EH (cell line): Measurements from ENCODE around the gene GJB2.
A peak's percentile ranks its signal among the peaks of the same experiment; 100 is the strongest.

Experiments used
- DNase-seq: peaks from one replicate; pipeline ENCODE4 v3.0.0-alpha.2; 2015; ENCODE audit warnings: low read depth

The GJB2 gene

GRCh38 chr13:20192836-20193161, at the start of gene GJB2:
TSS of gene GJB2 (minus strand) at chr13:20192938. CDS start at chr13:20189581, 3,357 bp downstream.
- DNase-seq: no peak

DNA sequence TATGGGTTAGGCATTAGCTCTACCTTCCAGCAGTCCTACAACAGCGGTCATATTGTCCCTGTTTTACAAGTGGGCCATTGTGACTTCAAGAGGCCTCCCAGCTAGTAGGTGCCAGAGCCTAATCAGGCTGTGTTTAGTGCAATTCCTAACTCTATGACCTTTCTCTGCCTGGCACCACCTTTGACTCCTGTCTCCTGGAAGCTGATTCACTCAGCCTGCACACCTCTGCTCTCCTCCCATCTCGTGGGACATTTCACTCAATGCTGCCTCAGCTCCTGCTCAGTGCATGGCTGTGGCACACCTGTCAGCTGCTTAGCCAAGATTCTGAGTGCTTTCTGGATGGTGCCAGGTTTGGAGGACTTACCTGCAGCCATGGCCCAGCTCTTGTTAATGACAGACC, 48.9 kb upstream of the GJB2 start:
- no peak for DNase-seq

DNA sequence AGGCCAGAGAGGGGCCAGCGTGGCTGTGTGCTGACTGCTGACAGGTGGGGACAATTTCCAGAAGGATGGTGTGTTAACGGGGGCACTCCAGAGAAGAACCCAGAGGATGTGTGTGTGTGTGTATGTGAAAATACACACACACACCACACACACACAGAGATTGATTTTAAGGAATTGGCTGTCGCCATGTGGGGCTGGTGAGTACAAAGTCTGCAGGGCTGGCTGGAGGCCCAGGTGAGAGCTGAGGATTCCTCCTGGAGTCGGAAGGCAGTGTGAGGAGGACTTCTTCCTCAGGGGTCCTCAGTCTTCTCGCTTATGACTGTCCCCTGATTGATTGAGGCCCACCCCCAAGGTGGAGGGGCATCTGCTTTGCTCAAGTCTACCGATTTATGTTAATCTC, 47.0 kb upstream of the GJB2 start:
- no peak for DNase-seq

DNA sequence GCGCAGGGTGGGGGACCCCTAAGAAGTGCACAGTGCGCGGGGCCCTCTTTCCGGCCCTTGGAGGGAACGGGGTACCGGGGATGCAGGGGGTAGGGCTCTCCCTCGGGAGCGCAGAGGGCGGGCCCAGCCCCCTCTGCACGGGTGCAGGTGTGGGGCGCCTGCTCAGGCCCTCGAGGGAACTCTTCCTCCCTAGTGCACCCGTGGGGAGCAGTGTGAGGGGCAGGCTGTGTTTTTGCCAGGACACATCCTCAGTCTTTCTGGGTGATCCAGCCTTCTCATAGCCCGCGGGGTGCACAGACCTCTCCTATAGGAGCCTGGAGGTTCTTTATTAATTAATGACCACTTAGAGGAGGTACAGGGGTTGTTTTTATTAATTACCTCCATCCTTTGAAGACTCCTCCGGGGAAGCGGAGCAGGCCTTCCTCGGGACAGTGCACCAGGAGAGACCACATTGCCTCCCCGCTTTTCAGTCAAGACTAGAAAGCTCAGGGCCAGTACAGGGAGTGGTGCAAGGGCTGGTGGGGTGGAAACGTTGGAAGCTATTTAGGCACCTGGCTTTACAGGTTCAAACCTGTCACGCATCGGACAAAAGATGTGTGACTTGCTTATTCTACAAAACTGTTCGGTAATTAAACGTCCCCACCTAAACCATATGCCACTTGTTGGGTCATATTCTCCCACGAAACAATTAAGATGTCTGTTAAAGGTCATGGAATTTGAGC, 40.0 kb upstream of the GJB2 start:
- no peak for DNase-seq

DNA sequence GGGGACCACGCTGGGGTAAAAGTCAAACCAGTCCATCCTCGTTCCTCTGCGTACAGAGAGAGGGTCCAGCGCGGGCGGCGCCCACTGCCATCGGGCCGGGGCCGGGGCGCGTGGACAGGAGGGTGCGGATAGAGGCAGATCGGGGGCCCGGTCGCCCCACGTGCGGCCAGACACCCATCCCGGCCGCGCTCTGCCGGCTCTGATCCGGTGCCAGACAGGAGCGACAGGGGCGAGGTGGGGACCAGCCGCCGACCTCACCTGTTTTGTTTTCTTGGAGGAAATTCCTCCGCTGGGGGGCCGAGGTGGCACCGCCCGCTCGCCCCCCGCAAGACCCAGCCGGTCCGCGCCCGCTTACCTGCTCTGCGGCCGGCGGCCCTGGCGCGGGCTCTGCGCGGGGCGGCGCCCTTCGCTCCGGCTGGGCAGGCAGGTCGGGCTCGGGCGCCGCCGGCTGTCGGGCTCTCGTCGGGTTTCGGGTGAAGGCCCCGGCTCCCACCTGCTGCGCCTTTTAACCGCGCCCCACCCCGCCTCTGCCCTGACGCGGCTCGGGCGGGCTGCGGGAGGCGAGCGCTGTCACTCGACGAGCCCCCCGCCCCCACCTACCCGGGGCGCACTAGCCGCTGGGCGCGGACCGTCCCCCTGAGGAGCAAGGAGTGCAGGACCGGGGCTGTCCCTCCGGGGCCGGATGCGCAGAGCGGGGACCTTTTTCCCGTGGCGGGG, 39.3 kb upstream of the GJB2 start, which contains the start of gene GJB6:
Gene GJB6, minus strand, starts transcription at position 481 of the 717 bp plus-strand sequence. CDS start 8,839 bp downstream, outside the sequence.
- no peak for DNase-seq

DNA sequence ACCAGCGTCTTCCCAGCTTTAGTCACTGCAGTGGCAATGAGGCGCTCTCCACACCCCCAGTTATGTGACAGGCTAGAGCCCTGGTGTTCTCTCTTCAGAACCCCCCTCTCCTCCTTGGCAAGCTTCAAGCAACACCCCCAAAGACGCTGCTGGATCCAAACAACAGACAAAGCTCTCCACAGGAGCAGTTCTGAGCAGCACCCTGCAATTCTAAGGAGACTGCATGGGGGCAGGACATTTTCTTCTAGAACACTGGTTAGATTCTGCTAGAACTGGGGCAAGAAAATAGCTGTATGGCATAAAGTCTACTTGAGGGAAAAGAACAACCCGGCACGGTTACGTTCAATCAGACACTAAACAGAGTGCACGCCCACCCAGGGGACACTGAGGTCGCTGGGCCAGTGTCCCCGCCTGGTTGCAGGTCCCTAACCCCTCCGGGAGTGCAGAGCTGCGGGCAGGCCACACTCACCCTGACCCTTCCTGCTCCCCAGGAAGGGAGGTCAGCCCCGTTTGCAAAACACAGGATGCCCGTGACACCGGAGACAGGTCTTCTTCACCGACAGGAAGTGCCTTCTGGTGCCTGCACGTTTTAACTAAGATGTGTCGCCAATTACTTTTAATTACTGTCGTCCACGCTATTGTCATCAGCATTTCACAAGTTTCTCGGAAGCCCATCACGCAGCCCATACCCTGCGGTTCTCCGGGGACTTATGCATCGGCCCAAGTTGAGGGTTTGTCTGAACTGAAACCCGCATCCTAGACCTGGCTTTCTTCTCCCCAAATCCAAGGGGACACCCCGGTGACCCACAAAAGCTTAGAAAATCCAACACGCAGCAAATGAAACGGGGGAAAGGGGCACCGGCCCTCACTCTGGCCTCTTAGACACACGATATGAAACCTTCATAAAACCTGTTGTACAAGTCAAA, 38.4 kb upstream of the GJB2 start:
- DNase-seq: no peak

DNA sequence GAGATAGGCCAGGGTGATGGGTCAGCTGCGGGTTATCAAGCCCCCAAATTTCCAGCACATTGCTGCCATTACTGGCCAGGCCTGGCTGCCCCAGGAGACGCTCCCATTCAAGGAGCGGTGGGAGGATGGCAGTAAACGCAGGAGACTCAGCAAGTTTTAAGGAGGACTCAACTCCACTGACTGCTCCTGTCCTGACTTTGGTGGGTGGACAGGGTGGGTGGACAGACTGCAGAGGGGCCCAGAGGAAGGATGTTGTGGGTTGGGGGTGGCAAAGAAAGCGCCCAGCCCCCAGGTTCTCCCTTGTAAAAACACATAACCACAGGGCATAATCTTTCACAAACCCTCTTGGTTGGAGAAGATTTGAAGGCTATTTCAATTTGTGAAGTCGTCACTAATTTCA, 35.0 kb upstream of the GJB2 start:
- DNase-seq: no peak

- DNase-seq: no peak
These were observed 34.5 kb upstream of the GJB2 start for GRCh38 chr13:20227288-20227687.

DNA sequence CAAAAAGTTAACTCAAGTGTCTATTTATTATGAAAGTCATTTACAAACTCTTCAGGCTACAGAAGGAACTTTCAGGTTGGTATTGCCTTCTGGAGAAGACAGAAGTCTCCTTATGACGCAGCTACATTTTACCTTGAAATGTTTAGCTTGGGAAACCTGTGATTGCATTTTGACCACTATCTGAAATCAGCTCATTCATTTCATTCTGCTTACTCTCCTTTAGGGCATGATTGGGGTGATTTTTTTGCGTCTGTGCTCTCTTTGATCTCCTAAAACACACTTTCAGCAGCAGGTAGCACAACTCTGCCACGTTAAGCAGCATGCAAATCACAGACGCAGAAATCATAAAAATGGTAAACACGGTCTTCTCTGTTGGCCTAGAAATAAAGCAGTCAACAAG, 29.8 kb upstream of the GJB2 start:
- no peak for DNase-seq

DNA sequence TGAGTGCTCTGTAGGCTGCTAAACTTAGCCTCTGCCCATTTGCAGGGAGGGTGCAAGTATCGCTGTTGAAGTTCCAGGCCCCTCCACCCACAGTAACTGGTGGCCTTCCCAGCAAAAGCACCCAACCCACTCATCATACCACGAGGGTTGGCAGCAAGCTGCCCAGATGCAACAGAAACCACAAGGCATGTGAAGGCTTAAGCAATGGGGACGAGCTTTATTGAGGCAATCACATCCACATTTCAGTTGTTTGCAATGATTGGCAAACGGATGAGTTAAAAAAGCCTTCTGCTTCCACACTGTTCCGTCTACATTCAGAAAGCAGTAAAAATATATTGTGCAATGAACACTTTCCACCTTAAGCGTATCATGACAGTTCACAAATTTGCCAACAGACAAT, 29.0 kb upstream of the GJB2 start:
- no peak for DNase-seq

- DNase-seq: no peak
These were observed 26.8 kb upstream of the GJB2 start for GRCh38 chr13:20219577-20219976.

DNA sequence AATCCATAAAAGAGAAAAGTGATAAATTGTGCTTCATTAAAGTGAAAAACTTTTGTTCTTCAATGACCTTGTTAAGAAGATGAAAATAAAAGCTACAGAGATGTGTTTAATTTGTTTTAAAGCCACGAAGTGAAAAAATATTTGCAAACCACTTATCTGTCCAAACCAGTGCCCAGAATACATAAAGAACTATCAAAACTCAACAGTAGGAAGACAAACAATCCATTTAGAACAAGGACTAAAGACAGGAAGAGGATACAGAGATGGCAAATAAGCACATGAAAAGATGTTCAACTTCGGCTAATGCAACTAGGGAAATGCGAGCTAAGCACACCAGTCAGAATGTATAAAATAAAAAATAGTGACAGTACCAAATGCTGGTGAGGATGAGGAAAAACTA, 24.4 kb upstream of the GJB2 start:
- DNase-seq: no peak

DNA sequence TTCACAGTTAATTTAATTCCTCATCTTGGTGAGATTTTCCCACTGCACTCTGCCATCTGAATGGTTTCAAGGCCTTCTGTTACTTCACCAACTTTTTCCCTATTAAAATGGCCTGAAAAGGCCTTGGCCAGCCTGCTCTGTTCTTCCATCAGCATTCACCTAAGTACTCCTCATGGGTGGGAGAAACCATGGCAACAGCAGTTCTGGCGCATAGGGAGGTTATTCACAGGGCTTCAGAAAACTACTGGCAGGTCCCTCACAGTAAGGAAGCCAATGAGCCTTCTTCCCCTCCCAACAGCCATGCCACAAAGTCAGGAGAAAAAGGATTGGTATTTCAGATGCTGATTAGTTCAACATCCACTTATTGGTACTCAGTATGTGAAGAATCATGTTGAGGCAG, 17.2 kb upstream of the GJB2 start:
- DNase-seq: no peak

GRCh38 chr13:20206698-20207235, 14.0 kb upstream of the GJB2 start:
- DNase-seq: no peak

GRCh38 chr13:20206065-20206697, 13.4 kb upstream of the GJB2 start:
- DNase-seq: no peak

GRCh38 chr13:20198781-20199180, 6.0 kb upstream of the GJB2 start:
- DNase-seq: no peak

DNA sequence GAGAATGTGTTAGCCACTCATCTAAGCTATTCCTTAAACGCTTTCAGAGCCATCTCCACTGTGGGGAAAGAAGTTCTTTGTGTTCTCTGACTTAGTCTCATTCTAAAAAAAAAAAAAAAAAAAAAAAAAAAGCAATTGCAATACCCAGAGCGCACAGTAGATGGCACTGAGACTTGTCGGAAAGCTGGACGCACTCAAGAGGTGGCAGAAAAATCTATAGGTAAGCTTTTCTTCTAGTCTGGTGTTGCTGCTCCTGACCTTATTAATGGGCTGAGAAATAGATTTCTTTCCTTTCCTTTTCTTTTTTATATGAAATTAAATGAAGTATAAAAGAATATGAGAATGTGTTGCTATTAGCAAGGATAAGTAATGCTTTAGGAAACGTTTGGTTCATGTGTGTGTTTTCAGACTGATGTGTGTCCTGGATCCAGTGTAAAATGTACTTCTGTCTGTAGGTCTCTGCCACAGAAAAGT, 4.7 kb upstream of the GJB2 start:
- peak; percentile 41 for DNase-seq

GRCh38 chr13:20195801-20196200, 3.1 kb upstream of the GJB2 start:
- no peak for DNase-seq

GRCh38 chr13:20193907-20194631, 1.3 kb upstream of the GJB2 start:
- DNase-seq: no peak

DNA sequence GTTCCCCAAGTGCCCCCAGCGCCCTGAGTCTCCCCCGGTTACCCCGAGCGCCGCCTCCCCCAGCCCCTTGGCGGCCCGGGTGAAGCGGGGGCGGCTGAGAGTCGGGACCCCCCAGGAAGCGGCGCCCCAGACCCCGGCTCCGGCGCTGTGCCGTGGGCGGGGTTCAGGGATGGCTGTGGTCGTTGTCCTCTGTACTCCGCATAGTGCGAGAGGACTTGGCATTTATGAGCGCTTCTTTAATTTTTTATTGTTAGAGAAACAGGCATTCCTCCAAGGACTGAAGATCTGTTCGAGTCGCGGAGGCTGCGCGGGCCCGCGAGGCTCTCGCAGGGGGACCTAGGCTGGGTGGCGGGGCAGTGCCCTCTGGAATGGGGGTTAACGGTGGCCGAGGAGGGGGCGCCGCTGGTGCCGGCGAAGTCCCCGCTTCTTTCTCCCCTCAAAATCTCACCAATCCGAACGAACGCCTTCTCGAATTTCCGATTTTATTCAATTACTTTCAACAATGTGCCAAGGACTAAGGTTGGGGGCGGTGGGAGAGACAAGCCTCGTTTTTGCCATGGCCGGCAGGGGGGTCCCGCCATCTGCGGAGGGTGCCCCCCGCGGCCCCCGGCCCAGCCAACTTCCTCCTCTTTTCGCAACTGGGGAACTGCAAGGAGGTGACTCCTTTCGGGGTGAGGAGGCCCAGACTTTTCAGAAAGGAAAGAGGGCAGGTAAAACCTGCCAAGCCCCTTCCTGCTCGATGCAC, 596 bp upstream of the GJB2 start:
- peak; percentile 8 for DNase-seq
